HEK293 (cell line): ENCODE data around the gene TBK1.

ENCODE experiments used
- CTCF ChIA-PET: fragments of 350-600 bp; formaldehyde crosslinking; extraction: SDS; loops from one replicate; lab custom pipeline; 2021; ENCODE audit warnings: antibody characterized with exemption; lab: Yijun Ruan, JAX
- POLR2A ChIA-PET: fragments of 300-600 bp; formaldehyde crosslinking; extraction: SDS; loops from one replicate; lab custom pipeline; 2020; ENCODE audit warnings: antibody characterized with exemption, inconsistent platforms; lab: Yijun Ruan, JAX
- H3K27ac ChIP-seq: fragments of 200-500 bp; sonication (Bioruptor generic); 2 replicates; pipeline ENCODE4 v1.5.1; 2014; ENCODE audit warnings: low read depth, low read length, control low read depth, inconsistent platforms; ENCODE audit errors: extremely low read depth
- H3K36me3 ChIP-seq, 2 experiments: fragments of 200-500 bp in 1 of 2; sonication (Bioruptor generic) in 1 of 2; 1 replicate in 1 of 2; 2 replicates in 1 of 2; pipeline ENCODE4 v1.5.1; 2014 to 2017; ENCODE audit warnings: inconsistent platforms in 2 of 2, low read length in 2 of 2; ENCODE audit not compliant: control insufficient read depth in 2 of 2, insufficient read depth in 1 of 2
- H3K4me1 ChIP-seq: fragments of 200-500 bp; sonication (Bioruptor generic); 2 replicates; pipeline ENCODE4 v1.5.1; 2014; ENCODE audit warnings: mild to moderate bottlenecking, low read length, inconsistent platforms; ENCODE audit not compliant: control insufficient read depth, insufficient read depth
- H3K4me3 ChIP-seq: 2 replicates; pipeline ENCODE4 v1.5.1; 2011; ENCODE audit warnings: low read depth, mild to moderate bottlenecking, control low read depth, low read length, moderate library complexity
- H3K9me3 ChIP-seq: fragments of 200-500 bp; sonication (Bioruptor generic); 2 replicates; pipeline ENCODE4 v1.5.1; 2014; ENCODE audit warnings: low read depth, low read length, inconsistent platforms; ENCODE audit not compliant: control insufficient read depth, insufficient read depth
- GLIS1 ChIP-seq: fragments of 450-650 bp; formaldehyde crosslinking; IDR thresholded peaks from 2 replicates; pipeline ENCODE4 v1.5.1; 2016; ENCODE audit warnings: missing biosample characterization, missing genetic modification characterization
- WT1 ChIP-seq: fragments of 450-650 bp; formaldehyde crosslinking; IDR thresholded peaks from 2 replicates; pipeline ENCODE4 v1.5.1; 2016; ENCODE audit warnings: missing biosample characterization, missing genetic modification characterization
- ZNF623 ChIP-seq: fragments of 450-650 bp; formaldehyde crosslinking; IDR thresholded peaks from 2 replicates; pipeline ENCODE4 v1.5.1; 2016; ENCODE audit warnings: missing biosample characterization, missing genetic modification characterization
- ZNF701 ChIP-seq: fragments of 450-650 bp; formaldehyde crosslinking; IDR thresholded peaks from 2 replicates; pipeline ENCODE4 v1.5.1; 2016; ENCODE audit warnings: missing biosample characterization, missing genetic modification characterization

Gene TBK1

GRCh38 chr12:64551676-64552075, 99.8 kb downstream of the TBK1 start:
- H3K9me3 ChIP-seq = no peaks in the 10 kb centered on the region
- CTCF ChIA-PET = interaction anchor here (1.5 to 7.8 kb wide), 2 partner anchors 8 to 145 kb away, joined by 4 to 219 read pairs; no protein-coding TSS in a partner anchor
- no peaks in the 10 kb centered on the region for H3K36me3 ChIP-seq
- POLR2A ChIA-PET = no interaction called here
- no peaks in the 10 kb centered on the region for H3K4me1 ChIP-seq
- TF ChIP-seq WT1 (tag by site-specific recombination) = no peak
- no peak for TF ChIP-seq GLIS1 (tag by site-specific recombination)
- no peak for TF ChIP-seq ZNF701 (tag by site-specific recombination)
- no peak for TF ChIP-seq ZNF623 (tag by site-specific recombination)
- H3K4me3 ChIP-seq = no peak overlapping the region
- H3K27ac ChIP-seq = no peak overlapping the region
